HepG2 (cell line): ENCODE results near the gene CTSS. TPM values are rescaled to one million over a fixed set of nuclear protein-coding genes. Genes with fewer than 3 reads are reported as not detected.

Source experiments
- ATAC-seq: fragments of 200-7000 bp; cut with Tn5 transposase; 3 replicates; pipeline ENCODE4 v1.9.1; 2020; ENCODE audit warnings: mild to moderate bottlenecking, moderate library complexity
- BruUV-seq: library from RNA; stranded (reverse); fragments of 400-500 nt; replicated peaks from 2 replicates; lab custom pipeline; 2021; lab: Mats Ljungman, UMichigan
- CTCF ChIA-PET: fragments of 300-600 bp; formaldehyde crosslinking; extraction: SDS; loops from one replicate; lab custom pipeline; 2021; ENCODE audit warnings: low total read pairs, inconsistent platforms, low intra/inter-chr PET ratio; lab: Yijun Ruan, JAX
- POLR2A ChIA-PET: fragments of 350-600 bp; sonication (Branson Sonifier 250); formaldehyde crosslinking; loops from one replicate; lab custom pipeline; 2020; ENCODE audit warnings: antibody characterized with exemption, inconsistent platforms; lab: Yijun Ruan, JAX
- DNase-seq: peaks from one replicate; pipeline ENCODE4 v3.0.0-alpha.2; 2015; ENCODE audit warnings: low spot score
- FAIRE-seq: peaks from 3 replicates; lab custom pipeline; 2011; peaks lifted over from hg19 to GRCh38; lab: Jason Lieb, UNC
- H2AFZ ChIP-seq: one replicate; pipeline ENCODE4 v1.6.1; 2011; ENCODE audit warnings: low read length, inconsistent platforms
- H3K27ac ChIP-seq: fragments of 300-600 bp; 3 replicates; pipeline ENCODE4 v1.8.0; 2011; ENCODE audit warnings: mixed run types, mild to moderate bottlenecking, mixed read lengths, low read length, inconsistent platforms; ENCODE audit not compliant: insufficient read depth; ENCODE audit errors: extremely low read length
- H3K27me3 ChIP-seq, 2 experiments: fragments of 200-600 bp in 1 of 2; 2 replicates in 1 of 2; 3 replicates in 1 of 2; pipeline versions ENCODE4 v1.6.0 to v1.8.0; 2011; ENCODE audit warnings: low read length in 2 of 2, mild to moderate bottlenecking in 2 of 2, moderate library complexity in 2 of 2, inconsistent platforms in 1 of 2; ENCODE audit not compliant: insufficient read depth in 2 of 2, control insufficient read depth in 1 of 2
- H3K36me3 ChIP-seq, 2 experiments: fragments of 200-600 bp in 1 of 2; replicated peaks in 1 of 2; 2 replicates in 1 of 2; 3 replicates in 1 of 2; pipeline versions ENCODE4 v1.5.1 to v1.8.0; 2011; ENCODE audit warnings: low read length in 2 of 2, inconsistent platforms in 1 of 2; ENCODE audit not compliant: insufficient read depth in 2 of 2, control insufficient read depth in 1 of 2
- H3K4me1 ChIP-seq: 2 replicates; pipeline ENCODE4 v1.5.1; 2012; ENCODE audit warnings: low read length, inconsistent platforms; ENCODE audit not compliant: insufficient read depth
- H3K4me2 ChIP-seq: 2 replicates; pipeline ENCODE4 v1.6.0; 2011; ENCODE audit warnings: low read depth, low read length, inconsistent platforms
- H3K4me3 ChIP-seq, 3 experiments: fragments of 200-600 bp in 1 of 3; sonication (generic), shearing (Covaris generic) in 1 of 3; replicated peaks in 1 of 3; 2 replicates each; pipeline ENCODE4 v1.5.1; 2011 to 2016; ENCODE audit warnings: low read length in 3 of 3, inconsistent platforms in 2 of 3, low read depth in 2 of 3, mild to moderate bottlenecking in 2 of 3, control low read depth in 1 of 3, mixed read lengths in 1 of 3; ENCODE audit not compliant: insufficient read depth in 1 of 3
- H3K79me2 ChIP-seq: one replicate; pipeline ENCODE4 v1.6.1; 2011; ENCODE audit warnings: low read length, inconsistent platforms; ENCODE audit not compliant: insufficient read depth
- H3K9ac ChIP-seq: 2 replicates; pipeline ENCODE4 v1.6.0; 2011; ENCODE audit warnings: mild to moderate bottlenecking, low read depth, low read length, inconsistent platforms; ENCODE audit not compliant: insufficient read depth
- H3K9me3 ChIP-seq: 2 replicates; pipeline ENCODE4 v1.5.1; 2012; ENCODE audit warnings: mild to moderate bottlenecking, low read length
- H4K20me1 ChIP-seq: 2 replicates; pipeline ENCODE4 v1.6.0; 2011; ENCODE audit warnings: inconsistent platforms, mild to moderate bottlenecking, low read length, moderate library complexity; ENCODE audit not compliant: insufficient read depth
- AGO2 ChIP-seq: fragments of 200-400 bp; formaldehyde crosslinking; optimal IDR thresholded peaks from 2 replicates; pipeline ENCODE3; 2017; ENCODE audit warnings: mild to moderate bottlenecking, low read depth, low read length, moderate library complexity
- ARNT2 ChIP-seq: sonication (generic); formaldehyde crosslinking; IDR thresholded peaks from 2 replicates; pipeline ENCODE4 v1.8.0; 2022; ENCODE audit warnings: mild to moderate bottlenecking, low read depth, missing genetic modification reagents, moderate library complexity
- ATF6 ChIP-seq: sonication (generic); formaldehyde crosslinking; conservative IDR thresholded peaks from 2 replicates; pipeline ENCODE4 v1.4.0; 2020; ENCODE audit warnings: missing genetic modification reagents
- HBP1 ChIP-seq: IDR thresholded peaks from 2 replicates; pipeline ENCODE4 v1.6.1; 2016; ENCODE audit warnings: low read depth, control low read depth
- MED13 ChIP-seq: sonication (generic); formaldehyde crosslinking; IDR thresholded peaks from 2 replicates; pipeline ENCODE4 v1.5.0; 2020; ENCODE audit warnings: missing genetic modification reagents
- NFE2L1 ChIP-seq: sonication (generic); formaldehyde crosslinking; IDR thresholded peaks from 2 replicates; pipeline ENCODE4 v1.4.0; 2020; ENCODE audit warnings: missing genetic modification reagents, mild to moderate bottlenecking, borderline replicate concordance
- NRL ChIP-seq: sonication (generic); formaldehyde crosslinking; IDR thresholded peaks from 2 replicates; pipeline ENCODE4 v1.5.0; 2020; ENCODE audit warnings: missing genetic modification reagents, mild to moderate bottlenecking, moderate library complexity, borderline replicate concordance
- POGZ ChIP-seq: sonication (generic); formaldehyde crosslinking; IDR thresholded peaks from 2 replicates; pipeline ENCODE4 v1.4.0; 2020; ENCODE audit warnings: mild to moderate bottlenecking, missing genetic modification reagents
- TBL1XR1 ChIP-seq: fragments of 150-350 bp; IDR thresholded peaks from 2 replicates; pipeline ENCODE4 v1.6.1; 2014; ENCODE audit warnings: borderline replicate concordance, low read length; ENCODE audit not compliant: partially characterized antibody
- TRAFD1 ChIP-seq: sonication (generic); formaldehyde crosslinking; IDR thresholded peaks from 2 replicates; pipeline ENCODE4 v1.5.1; 2020; ENCODE audit warnings: missing genetic modification reagents, mild to moderate bottlenecking, borderline replicate concordance
- ZMAT5 ChIP-seq: sonication (generic); formaldehyde crosslinking; IDR thresholded peaks from 2 replicates; pipeline ENCODE4 v1.5.0; 2020; ENCODE audit warnings: mild to moderate bottlenecking, low read depth, missing genetic modification reagents, borderline replicate concordance
- ZNF354B ChIP-seq: sonication (generic); formaldehyde crosslinking; IDR thresholded peaks from 2 replicates; pipeline ENCODE4 v1.8.0; 2022; ENCODE audit warnings: mild to moderate bottlenecking, missing genetic modification reagents
- ZNF776 ChIP-seq: sonication (generic); formaldehyde crosslinking; IDR thresholded peaks from 2 replicates; pipeline ENCODE4 v1.4.0; 2020; ENCODE audit warnings: mild to moderate bottlenecking, missing genetic modification reagents
- ZNF841 ChIP-seq: sonication (generic); formaldehyde crosslinking; IDR thresholded peaks from 2 replicates; pipeline ENCODE4 v1.8.1; 2023; ENCODE audit warnings: missing genetic modification reagents, borderline replicate concordance
- WGBS: methylation state at CpG from one replicate; pipeline ENCODE4 v1.1.6; 2017; ENCODE audit warnings: low lambda C conversion rate; 5-methylcytosine and 5-hydroxymethylcytosine counted together
- in situ Hi-C: cut with HindIII; loops from 2 replicates; pipeline ENCODE4 v1.10.0; 2017; ENCODE audit warnings: low pct_unique_long_range_greater_than_20kb; ENCODE audit not compliant: extremely low pct_ligation_motif_present
- intact Hi-C: fragments of 100-400 bp; cut with micrococcal nuclease; formaldehyde crosslinking; loops from one replicate; pipeline ENCODE4 v1.10.0; 2022; ENCODE audit not compliant: unreplicated experiment
- polyA plus RNA-seq, 8 experiments: library from polyadenylated mRNA; depleted of rRNA in 3 of 8; stranded (reverse) in 7 of 8; unstranded in 1 of 8; fragments of >200 nt; fragmentation: Illumina TruSeq in 4 of 8; extraction: Trizol in 4 of 8; gene quantifications; 2 replicates each; pipeline versions ENCODE4 v1.2.1 to v1.2.3, GENCODE V29; 2011 to 2016; ENCODE audit warnings: low read depth in 4 of 8, missing spikeins in 1 of 8, mixed read lengths in 1 of 8; ENCODE audit not compliant: insufficient read depth in 1 of 8
- total RNA-seq, 5 experiments: library from RNA; depleted of rRNA; stranded (reverse); fragments of >200 nt; fragmentation: Illumina TruSeq; extraction: Trizol; gene quantifications; 2 replicates each; pipeline ENCODE4 v1.2.3, GENCODE V29; 2016; ENCODE audit warnings: low read depth in 1 of 5

The CTSS gene
- total and polyA plus RNA-seq, 2 of the 13 experiments (the other 11 are each of a cell fraction or from before 2014, with no cell fraction given) = 0.33 to 1.0 TPM

GRCh38 chr1:150753416-150753815 lies 12.2 kb downstream of the CTSS start:
- DNase-seq (no peak), ATAC-seq (no peak), FAIRE-seq (no peak)
- in situ Hi-C loops (no loop called here), intact Hi-C loops (no loop called here)
- no peak overlapping the region for H3K27ac ChIP-seq
- H3K4me3 ChIP-seq = no peak overlapping the region
- 19% methylated on average over 2 of the region's 2 CpGs for WGBS
- H3K79me2 ChIP-seq = no peaks in the 10 kb centered on the region
- ChIA-PET POLR2A (no interaction called here), CTCF (no interaction called here)
- no peak for TF ChIP-seq AGO2
- TF ChIP-seq POGZ (CRISPR knock-in tag) = no peak
- no peak for TF ChIP-seq MED13 (CRISPR knock-in tag)
- BruUV-seq = no TSS peak
- H3K4me2 ChIP-seq = no peak overlapping the region
- H2AFZ ChIP-seq = no peak overlapping the region
- no peaks in the 10 kb centered on the region for H3K4me1 ChIP-seq
- no peak overlapping the region for H3K9ac ChIP-seq
- no peaks in the 10 kb centered on the region for H3K9me3 ChIP-seq
- no peaks in the 10 kb centered on the region for H3K27me3 ChIP-seq
- H4K20me1 ChIP-seq = no peaks in the 10 kb centered on the region
- no peaks in the 10 kb centered on the region for H3K36me3 ChIP-seq

- H3K79me2 ChIP-seq = no peaks in the 10 kb centered on the region
- in situ Hi-C loops = no loop called here
- H3K9ac ChIP-seq = no peak overlapping the region
- no peak overlapping the region for H3K27ac ChIP-seq
- no peaks in the 10 kb centered on the region for H3K36me3 ChIP-seq
- H3K9me3 ChIP-seq = no peaks in the 10 kb centered on the region
- no peaks in the 10 kb centered on the region for H3K27me3 ChIP-seq
- H3K4me1 ChIP-seq = no peaks in the 10 kb centered on the region
- no peak overlapping the region for H2AFZ ChIP-seq
- intact Hi-C loops = no loop called here
- no peaks in the 10 kb centered on the region for H4K20me1 ChIP-seq
- POLR2A ChIA-PET = no interaction called here
- ATAC-seq (no peak), FAIRE-seq (no peak), DNase-seq (no peak)
- 72% methylated on average over 5 of the region's 6 CpGs for WGBS
- H3K4me3 ChIP-seq = no peak overlapping the region
- CTCF ChIA-PET = no interaction called here
- no TSS peak for BruUV-seq
- no peak overlapping the region for H3K4me2 ChIP-seq
- TF ChIP-seq NFE2L1 (no peak), NRL (no peak), ATF6 (CRISPR knock-in tag) (no peak), HBP1 (no peak), TRAFD1 (CRISPR knock-in tag) (no peak), ZNF841 (CRISPR knock-in tag) (no peak), ZMAT5 (CRISPR knock-in tag) (no peak), ZNF354B (CRISPR knock-in tag) (no peak), TBL1XR1 (no peak), ARNT2 (CRISPR knock-in tag) (no peak), ZNF776 (no peak)
Measured at GRCh38 chr1:150751443-150751842, 14.1 kb downstream of the CTSS start.
